ENCODE data around the gene TNFAIP3.
"Not testable (repeated sequence)": the region's sequence is repeated elsewhere in the genome, so short reads cannot be mapped to it uniquely, and the experiment has no call there.

Gene TNFAIP3

DNA sequence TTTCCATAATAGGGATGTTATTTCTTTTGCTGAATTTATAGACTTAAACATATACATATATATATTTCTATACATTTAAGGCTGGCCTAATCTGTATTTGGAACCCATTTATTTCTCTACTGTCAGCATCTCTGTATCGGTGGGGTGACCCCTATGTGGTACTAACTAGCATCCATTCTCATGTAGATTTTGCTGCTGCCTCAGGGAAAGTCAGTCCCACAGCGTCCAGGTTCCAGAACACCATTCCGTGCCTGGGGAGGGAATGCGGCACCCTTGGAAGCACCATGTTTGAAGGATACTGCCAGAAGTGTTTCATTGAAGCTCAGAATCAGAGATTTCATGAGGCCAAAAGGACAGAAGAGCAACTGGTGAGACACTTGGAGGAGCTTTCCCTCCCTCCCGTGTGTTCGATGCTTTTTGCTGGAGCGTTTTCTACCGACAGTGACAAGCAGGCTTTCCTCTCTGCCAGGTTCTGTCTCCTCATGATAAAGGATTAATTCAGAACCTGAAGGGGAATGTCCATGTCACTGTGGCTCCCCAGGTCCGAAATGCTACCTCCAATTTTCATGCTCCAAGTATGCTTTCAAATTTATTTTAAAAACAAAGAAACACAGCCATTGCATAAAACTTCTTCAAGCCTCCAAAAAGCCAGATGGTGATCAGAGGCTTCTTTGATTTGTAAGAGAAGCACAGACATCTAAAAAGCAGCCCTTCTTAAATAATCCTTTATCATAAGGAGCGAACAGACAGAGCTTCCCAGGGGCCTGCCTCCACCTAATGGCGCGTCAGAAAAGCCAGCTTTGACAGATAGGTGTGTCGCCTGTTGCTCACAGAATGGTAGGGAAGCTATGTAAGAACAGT is 13.1 kb downstream of the TNFAIP3 start:
- no peak for DNase-seq

DNA sequence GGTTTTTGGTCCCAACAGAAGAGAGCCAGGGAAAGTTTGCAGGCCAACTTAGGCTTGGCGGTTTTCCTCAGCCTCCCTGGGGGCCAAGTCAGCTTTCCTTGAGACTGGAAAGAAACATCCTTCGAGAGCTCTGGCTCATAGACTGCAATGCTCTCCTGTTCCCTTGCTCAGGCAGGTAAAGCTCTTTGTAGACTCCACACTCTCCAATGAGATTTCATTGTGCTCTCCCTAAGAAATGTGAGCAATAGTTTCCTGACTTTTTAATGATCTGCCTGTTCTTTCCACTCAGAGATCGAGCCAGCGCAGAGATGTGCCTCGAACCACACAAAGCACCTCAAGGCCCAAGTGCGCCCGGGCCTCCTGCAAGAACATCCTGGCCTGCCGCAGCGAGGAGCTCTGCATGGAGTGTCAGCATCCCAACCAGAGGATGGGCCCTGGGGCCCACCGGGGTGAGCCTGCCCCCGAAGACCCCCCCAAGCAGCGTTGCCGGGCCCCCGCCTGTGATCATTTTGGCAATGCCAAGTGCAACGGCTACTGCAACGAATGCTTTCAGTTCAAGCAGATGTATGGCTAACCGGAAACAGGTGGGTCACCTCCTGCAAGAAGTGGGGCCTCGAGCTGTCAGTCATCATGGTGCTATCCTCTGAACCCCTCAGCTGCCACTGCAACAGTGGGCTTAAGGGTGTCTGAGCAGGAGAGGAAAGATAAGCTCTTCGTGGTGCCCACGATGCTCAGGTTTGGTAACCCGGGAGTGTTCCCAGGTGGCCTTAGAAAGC is 13.9 kb downstream of the TNFAIP3 start:
- DNase-seq: no peak

DNA sequence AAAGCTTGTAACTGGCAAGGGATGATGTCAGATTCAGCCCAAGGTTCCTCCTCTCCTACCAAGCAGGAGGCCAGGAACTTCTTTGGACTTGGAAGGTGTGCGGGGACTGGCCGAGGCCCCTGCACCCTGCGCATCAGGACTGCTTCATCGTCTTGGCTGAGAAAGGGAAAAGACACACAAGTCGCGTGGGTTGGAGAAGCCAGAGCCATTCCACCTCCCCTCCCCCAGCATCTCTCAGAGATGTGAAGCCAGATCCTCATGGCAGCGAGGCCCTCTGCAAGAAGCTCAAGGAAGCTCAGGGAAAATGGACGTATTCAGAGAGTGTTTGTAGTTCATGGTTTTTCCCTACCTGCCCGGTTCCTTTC is 14.4 kb downstream of the TNFAIP3 start:
- DNase-seq: no peak

DNA sequence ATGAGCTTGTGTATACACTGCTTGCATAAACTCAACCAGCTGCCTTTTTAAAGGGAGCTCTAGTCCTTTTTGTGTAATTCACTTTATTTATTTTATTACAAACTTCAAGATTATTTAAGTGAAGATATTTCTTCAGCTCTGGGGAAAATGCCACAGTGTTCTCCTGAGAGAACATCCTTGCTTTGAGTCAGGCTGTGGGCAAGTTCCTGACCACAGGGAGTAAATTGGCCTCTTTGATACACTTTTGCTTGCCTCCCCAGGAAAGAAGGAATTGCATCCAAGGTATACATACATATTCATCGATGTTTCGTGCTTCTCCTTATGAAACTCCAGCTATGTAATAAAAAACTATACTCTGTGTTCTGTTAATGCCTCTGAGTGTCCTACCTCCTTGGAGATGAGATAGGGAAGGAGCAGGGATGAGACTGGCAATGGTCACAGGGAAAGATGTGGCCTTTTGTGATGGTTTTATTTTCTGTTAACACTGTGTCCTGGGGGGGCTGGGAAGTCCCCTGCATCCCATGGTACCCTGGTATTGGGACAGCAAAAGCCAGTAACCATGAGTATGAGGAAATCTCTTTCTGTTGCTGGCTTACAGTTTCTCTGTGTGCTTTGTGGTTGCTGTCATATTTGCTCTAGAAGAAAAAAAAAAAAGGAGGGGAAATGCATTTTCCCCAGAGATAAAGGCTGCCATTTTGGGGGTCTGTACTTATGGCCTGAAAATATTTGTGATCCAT is 15.3 kb downstream of the TNFAIP3 start:
- peak; percentile 80 to 85 for DNase-seq

DNA sequence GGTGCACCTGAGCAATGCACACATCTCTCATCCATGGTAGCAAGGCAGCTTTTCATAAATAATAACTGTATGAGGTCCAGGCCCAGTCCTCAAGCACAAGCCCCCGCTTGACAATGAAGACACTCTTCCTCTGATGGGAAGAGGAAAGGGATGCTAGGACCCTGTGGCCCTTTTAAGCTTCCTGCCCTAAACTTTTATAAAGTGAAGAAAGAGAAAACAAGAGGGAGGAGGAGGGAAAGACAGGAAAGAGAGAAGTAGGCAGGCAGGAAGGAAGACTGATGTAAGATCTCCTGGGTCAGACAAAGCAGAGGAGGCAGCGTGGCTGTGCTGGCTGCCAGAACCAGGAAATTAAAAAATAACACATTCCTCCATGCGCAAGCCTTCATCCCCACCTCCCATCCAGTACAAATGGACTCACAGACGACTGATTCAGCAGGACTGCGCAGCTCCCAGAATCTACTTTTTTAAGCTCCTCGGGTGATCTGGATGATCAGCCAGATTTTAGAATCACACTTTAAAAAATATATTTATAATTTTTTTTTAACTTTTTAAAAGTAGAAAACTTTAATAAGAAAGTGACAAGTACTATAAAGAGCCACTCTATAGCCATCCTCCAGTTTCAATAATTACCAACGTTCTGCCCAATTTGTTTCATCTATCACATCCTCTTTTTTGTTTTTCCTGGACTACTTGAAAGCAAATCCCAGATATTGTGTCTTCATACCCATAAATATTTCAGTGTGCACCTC is 16.5 kb downstream of the TNFAIP3 start:
- peak; percentile 81 to 90 for DNase-seq

DNA sequence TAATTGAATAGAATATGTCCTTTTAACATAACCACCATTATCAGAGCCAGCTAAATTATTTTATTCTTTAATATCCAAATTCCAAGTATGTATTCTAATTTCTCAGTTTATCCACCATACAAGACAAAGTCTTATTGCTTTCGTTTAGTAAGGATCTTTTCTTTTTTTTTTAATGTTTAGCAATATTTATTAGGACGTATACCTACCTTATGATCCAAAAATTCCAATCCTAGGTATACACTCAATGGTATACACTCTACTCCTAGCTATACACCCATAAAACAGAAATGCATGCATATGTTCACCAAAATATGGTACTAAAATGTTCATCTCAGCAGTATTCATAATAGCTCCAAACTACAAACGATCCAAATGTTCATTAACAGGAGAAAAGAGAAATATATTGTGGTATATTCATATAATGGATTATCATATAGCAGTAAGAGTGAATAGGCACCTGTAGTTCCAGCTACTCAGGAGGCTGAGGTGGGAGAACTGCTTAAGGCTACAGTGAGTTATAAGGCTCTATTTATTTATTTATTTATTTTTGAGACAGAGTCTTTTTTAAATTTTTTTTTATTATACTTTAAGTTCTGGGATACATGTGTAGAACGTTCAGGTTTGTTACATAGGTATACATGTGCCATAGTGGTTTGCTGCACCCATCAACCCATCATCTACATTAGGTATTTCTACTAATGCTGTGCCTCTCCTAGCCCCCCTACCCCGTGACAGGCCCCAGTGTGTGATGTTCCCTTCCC is 17.3 kb downstream of the TNFAIP3 start:
- no peak for DNase-seq

DNA sequence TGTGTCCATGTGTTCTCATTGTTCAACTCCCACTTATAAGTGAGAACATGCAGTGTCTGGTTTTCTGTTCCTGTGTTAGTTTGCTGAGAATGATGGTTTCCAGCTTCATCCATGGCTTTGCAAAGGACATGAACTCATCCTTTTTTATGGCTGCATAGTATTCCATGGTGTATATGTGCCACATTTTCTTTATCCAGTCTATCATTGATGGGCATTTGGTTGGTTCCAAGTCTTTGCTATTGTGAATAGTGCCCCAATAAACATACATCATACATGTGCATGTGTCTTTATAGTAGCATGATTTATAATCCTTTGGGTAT is 17.8 kb downstream of the TNFAIP3 start:
- not testable (repeated sequence) for DNase-seq

DNA sequence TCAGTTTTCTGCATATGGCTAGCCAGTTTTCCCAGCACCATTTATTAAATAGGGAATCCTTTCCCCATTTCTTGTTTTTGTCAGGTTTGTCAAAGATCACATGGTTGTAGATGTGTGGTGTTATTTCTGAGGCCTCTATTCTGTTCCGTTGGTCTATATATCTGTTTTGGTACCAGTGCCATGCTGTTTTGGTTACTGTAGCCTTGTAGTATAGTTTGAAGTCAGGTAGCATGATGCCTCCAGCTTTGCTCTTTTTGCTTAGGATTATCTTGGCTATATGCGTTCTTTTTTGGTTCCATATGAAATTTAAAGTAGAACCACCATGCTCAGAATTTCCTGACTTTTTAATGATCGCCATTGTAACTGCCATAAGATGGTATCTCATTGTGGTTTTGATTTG is 19.2 kb downstream of the TNFAIP3 start:
- not testable (repeated sequence) for DNase-seq

DNA sequence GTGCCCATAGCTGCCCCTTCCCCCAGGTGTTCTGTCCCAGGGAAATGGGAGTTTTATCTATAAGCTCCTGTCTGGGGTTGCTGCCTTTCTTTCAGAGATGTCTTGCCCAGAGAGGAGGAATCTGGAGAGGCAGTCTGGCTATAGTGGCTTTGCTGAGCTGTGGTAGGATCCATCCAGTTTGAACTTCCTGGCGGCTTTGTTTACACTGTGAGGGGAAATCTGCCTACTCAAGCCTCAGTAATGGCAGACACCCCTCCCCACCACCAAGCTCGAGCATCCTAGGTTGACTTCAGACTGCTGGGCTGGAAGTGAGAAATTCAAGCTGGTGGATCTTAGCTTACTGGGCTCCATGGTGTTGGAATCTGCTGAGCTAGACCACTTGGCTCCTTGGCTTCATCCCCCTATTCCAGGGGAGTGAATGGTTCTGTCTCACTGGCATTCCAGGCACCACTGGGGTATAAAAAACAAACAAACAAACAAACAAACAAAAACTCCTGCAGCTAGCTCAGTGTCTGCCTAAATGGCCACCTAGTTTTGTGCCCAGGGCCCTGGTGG is 24.0 kb downstream of the TNFAIP3 start:
- DNase-seq: no peak

DNA sequence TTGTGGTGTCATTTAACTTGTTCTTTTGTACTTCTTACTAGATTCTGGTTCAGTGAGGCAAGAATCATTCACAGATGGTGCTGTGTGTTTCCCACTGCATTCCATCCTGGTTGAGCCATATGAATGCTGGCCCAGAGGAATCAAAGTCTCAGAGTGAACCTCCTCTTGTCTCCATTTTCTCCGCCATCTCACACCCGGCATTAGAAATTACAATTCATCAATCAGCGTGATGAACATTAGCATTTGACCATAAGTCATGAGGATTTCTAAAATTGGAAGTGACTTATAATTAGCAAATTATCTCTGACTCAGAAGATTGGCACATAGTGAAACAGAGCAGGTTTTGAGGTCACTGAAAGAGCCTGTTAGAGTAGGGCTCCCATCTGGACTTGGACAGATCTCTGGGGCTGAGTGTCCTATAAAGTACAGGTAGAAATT is 25.2 kb downstream of the TNFAIP3 start:
- DNase-seq: no peak

DNA sequence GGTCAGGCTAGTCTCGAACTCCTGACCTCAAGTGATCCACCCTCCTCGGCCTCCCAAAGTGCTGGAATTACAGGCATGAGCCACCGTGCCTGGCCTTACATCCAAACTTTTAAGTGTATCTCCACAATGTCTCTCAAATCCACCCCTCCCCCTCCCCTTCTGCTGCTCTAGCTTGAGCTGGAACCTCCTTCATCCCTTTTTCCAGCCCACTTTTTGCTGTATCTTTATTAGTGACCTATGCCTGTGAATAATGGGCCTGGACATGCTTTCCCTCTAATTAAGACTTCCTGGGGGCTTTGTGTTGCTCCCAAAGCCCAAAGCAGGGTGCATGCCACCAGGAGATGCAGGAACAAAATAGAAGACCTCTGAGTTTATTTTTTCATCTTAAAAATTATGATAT is 26.1 kb downstream of the TNFAIP3 start:
- DNase-seq: no peak

DNA sequence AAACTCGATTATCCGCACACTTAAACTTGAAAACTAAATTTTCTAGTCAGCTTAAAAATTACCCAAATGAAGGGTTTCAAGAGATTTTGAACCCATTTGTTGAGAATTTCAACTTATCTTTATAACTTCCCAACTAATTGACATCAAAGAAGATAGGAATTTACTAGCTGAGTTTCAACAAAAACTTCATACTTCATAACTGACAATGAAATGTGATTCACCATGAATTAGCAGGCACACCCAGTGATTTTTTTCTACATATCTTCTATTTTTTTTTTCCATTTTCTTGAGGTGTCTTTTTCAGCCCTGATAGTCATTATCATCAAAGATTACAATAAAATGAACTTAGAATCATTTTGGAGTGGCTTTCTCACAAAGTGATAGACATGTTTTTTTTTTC is 26.7 kb downstream of the TNFAIP3 start:
- DNase-seq: no peak

DNA sequence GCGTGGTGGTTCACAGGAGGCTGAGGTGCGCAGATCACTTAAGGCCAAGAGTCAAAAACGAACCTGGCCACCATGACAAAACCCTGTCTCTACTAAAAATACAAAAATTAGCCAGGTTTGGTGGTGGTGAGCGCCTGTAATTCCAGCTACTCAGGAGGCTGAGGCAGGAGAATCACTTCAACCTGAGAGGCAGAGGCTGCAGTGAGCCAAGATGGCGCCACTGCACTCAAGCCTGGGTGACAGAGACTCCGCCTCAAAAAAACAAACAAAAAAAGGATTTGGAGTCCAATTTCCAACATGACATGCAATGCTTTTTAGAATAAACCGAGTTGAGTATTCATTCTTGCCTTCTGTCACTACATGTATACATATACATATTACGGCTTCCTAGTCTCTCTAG is 27.3 kb downstream of the TNFAIP3 start:
- not testable (repeated sequence) for DNase-seq

DNA sequence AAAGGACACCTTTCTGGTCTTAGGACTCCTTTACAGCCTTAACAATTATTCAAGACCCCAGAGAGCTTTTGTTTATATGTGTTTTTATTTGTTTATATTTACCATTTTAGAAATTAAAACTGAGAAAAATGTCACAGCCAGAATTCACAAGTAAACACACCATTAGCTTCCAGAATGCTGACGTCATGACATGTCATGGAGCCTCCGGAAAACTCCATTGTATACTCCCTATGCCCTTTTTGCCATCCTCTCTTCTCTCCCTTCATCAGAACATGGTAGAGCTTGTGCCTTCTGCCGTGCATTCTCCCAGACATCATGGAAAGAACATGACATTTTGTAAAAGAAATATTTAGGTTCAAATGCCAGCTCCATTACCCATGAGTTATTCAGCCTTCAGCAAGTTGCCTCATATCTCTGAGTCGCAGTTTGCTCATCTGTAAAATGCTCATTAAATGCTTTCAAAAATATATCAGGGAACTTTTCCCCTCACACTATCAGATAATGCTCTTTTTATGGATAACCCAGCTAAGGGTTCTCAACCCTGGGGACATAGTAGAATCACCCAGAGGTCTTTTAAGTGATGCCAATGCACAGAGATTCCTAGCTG is 27.8 kb downstream of the TNFAIP3 start:
- no peak for DNase-seq

DNA sequence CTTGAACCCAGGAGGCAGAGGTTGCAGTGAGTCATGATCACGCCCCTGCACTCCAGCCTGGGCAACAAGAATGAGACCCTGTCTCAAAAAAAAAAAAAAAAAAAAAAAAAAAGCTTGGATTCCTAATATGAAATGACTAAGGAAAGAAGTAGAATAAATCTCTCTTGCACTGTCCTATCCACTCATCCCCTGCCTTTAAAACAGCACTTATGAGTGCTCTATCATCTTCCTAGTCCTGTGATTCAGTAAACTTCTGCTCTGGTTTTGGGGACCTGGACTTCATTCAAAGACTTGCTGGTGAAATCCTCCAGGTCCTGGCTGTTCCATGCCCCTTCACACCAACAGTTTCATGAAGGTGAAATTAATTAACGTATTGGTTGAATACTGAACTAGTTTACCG is 29.6 kb downstream of the TNFAIP3 start:
- no peak for DNase-seq

DNA sequence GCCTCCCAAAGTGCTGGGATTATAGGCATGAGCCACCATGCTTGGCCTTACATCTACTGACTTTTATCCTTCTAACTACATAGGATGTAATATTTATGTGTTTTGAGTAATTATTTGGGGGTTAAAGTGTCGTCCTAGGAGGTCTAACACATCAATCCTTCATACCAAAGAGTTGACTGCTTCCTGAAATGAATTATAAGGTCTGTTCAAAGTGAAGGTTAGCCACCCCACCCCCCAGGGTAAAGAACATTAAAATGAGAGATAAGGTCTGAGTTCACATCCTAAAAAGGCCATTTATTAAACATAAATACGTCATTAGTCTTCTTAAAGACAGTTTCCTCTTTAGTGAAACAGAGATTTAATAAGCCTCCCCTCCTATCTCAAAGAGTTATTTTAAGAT is 33.8 kb downstream of the TNFAIP3 start:
- DNase-seq: no peak

DNA sequence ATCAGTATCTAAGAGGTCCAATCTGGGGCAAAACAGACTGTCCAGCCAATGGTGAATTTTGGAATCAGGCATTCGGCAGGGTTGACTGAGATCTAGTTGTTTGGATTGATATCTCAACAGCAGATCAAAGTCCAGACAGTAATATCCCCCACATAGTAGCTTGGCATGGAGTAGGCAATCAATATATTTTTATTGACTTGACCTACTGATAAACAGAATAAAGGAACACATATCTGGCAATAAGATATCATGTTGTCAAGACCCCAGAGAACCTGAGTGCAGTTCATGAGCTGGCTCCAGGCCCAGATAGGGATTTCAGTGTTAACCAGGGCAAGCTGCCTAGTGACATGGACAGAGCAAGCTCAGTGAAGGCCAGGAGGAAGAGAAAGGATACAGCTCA is 34.4 kb downstream of the TNFAIP3 start:
- DNase-seq: no peak

DNA sequence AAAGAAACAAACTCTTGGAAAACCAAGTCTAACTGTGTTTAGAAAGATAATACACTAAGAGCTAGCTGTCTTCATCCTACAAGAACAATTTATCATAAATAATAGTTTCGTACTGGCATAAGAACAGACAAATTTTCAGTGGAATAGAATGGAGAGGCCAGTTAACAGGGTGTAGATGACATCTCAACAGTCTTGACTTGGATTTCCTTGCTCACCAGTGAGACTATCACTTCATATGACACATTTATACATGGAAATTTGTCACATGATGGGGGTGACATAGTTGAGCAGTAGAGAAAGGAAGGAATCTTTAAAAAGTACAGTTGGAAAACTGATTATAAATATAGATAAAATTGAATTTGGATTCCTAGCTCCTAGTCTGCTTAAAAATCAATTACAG is 35.6 kb downstream of the TNFAIP3 start:
- no peak for DNase-seq

DNA sequence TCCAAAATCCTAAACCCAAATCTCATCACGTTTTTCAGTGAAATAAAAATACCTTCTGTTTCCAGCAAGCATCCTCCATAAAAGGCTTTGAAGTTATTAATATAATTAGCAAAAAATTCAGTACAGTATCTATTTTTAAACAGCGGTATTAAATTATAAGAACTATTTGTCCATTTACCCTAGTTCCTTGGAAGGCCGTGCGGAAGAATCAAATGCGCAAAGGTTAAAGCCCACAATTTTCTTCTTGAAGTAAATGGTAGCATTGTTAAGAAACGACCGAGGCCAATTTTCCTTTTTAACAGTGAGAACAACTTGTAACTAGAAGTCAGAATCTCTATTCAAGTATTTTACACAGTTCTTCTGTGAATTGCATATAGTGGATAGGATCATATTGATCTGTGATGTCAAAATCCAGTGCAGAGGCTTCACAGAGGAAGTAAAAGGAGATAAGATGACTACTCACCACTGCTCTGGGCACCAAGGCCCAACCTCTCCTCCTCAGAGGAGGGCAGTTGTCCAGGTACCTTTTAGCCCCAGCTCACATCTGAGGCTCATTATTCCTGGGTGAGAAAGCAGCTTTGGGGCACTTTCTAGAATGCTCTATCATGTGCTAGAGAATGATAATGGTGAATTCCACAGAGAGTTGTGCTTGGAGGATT is 36.3 kb downstream of the TNFAIP3 start:
- no peak for DNase-seq

DNA sequence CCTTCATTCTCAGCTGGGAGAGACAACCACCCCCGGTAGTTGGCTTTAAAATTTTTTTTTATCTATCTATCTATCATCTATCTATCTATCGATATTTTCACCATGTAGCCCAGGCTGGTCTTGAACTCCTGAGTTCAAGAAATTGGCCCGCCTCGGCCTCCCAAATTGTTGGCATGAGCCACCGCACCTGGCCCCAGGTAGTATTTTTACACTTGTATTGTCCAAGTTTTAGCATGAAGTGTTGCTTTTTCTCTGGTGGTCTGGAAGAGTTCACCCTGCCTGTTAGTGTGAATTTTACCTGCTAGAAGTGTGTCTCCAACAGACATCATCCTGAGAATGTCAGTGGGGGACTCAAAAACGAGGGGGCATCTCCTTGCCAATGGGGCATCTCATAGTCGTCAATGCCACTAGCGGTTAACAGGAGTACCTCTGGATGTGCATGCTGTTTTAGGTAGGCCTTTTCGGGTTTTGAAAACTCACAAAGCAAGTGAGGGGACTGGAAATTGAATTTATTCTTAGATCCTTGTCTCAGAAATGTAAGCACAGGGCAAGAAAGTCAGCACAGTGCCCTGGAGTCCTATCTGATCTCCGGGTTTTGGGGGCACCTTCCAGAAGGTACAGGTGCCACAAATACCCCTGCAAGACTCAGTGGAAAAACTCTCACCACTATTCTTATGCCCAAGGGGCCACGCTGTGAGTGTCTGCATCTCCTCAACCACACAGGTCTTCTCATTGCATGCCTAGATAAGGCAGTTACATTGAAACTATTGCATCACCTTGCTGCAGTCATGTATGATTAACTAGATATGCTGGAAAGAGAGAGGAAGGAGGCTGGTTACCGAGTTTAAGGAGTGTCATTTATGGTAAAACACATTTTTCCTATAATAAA is 37.1 kb downstream of the TNFAIP3 start:
- DNase-seq: peak; percentile 65 to 78

All from AML-193 (cell line).